HG02884 (cell line): ENCODE results near the gene EYA3.

ENCODE experiments used
- ATAC-seq: cut with Tn5 transposase; IDR thresholded peaks from one replicate; pipeline ENCODE4 v1.9.1; 2021; ENCODE audit warnings: mild to moderate bottlenecking, moderate library complexity; ENCODE audit not compliant: unreplicated experiment

EYA3 gene

GRCh38 chr1:28074892-28075511 is 13.4 kb downstream of the EYA3 start:
- no peak for ATAC-seq

- no peak for ATAC-seq
Observed at GRCh38 chr1:28073867-28074266, 14.5 kb downstream of the EYA3 start.

GRCh38 chr1:28071813-28072212 is 16.6 kb downstream of the EYA3 start:
- no peak for ATAC-seq

GRCh38 chr1:28070725-28071593 is 17.5 kb downstream of the EYA3 start:
- ATAC-seq = no peak

GRCh38 chr1:28067523-28068090 is 20.8 kb downstream of the EYA3 start:
- no peak for ATAC-seq

- no peak for ATAC-seq
Observed at GRCh38 chr1:28066393-28067154, 21.8 kb downstream of the EYA3 start.

- ATAC-seq = no peak
Observed at GRCh38 chr1:28064064-28064463, 24.3 kb downstream of the EYA3 start.

GRCh38 chr1:28062806-28063205 is 25.6 kb downstream of the EYA3 start:
- ATAC-seq = no peak

GRCh38 chr1:28058971-28059878 is 29.2 kb downstream of the EYA3 start:
- ATAC-seq = no peak

- ATAC-seq = no peak
Observed at GRCh38 chr1:28058168-28058567, 30.2 kb downstream of the EYA3 start.

- ATAC-seq = no peak
Observed at GRCh38 chr1:28056129-28056925, 32.1 kb downstream of the EYA3 start.

GRCh38 chr1:28050776-28051175 is 37.6 kb downstream of the EYA3 start:
- ATAC-seq = no peak

- ATAC-seq = no peak
Observed at GRCh38 chr1:28046716-28047115, 41.7 kb downstream of the EYA3 start.

GRCh38 chr1:28045777-28046176 is 42.6 kb downstream of the EYA3 start:
- ATAC-seq = no peak

GRCh38 chr1:28044399-28044798 is 44.0 kb downstream of the EYA3 start:
- no peak for ATAC-seq

GRCh38 chr1:28039341-28039740 is 49.1 kb downstream of the EYA3 start:
- ATAC-seq = no peak

GRCh38 chr1:28037946-28038345 is 50.5 kb downstream of the EYA3 start:
- ATAC-seq = no peak

- no peak for ATAC-seq
Observed at GRCh38 chr1:28037206-28037605, 51.2 kb downstream of the EYA3 start.

- no peak for ATAC-seq
Observed at GRCh38 chr1:28036431-28036830, 52.0 kb downstream of the EYA3 start.
